KMS-11 (cell line): Measurements from ENCODE around the gene MAST4.

Experiments used
- H2AFZ ChIP-seq: fragments of 200-600 bp; sonication (generic); 2 replicates; pipeline ENCODE4 v1.6.1; 2016; ENCODE audit warnings: antibody characterized with exemption, mixed run types, low read depth
- H3K27ac ChIP-seq: fragments of 200-600 bp; sonication (generic); 2 replicates; pipeline ENCODE4 v1.6.1; 2016; ENCODE audit warnings: mild to moderate bottlenecking, mixed run types
- H3K27me3 ChIP-seq: fragments of 200-600 bp; sonication (generic); 2 replicates; pipeline ENCODE4 v1.6.1; 2017; ENCODE audit warnings: mild to moderate bottlenecking, low read depth, mixed run types, moderate library complexity; ENCODE audit not compliant: insufficient read depth
- H3K36me3 ChIP-seq: fragments of 200-600 bp; sonication (generic); 2 replicates; pipeline ENCODE4 v1.6.1; 2017; ENCODE audit warnings: mild to moderate bottlenecking, mixed run types; ENCODE audit not compliant: insufficient read depth
- H3K4me1 ChIP-seq: fragments of 200-600 bp; sonication (generic); 2 replicates; pipeline ENCODE4 v1.6.1; 2016; ENCODE audit warnings: mild to moderate bottlenecking, low read depth, mixed run types; ENCODE audit not compliant: poor library complexity, severe bottlenecking
- H3K4me2 ChIP-seq: fragments of 200-600 bp; sonication (generic); 2 replicates; pipeline ENCODE4 v1.7.0; 2016; ENCODE audit warnings: mild to moderate bottlenecking, mixed run types
- H3K4me3 ChIP-seq: fragments of 200-600 bp; sonication (generic); IDR thresholded peaks from 2 replicates; pipeline ENCODE4 v1.6.1; 2017; ENCODE audit warnings: low read depth, low read length, mixed read lengths; ENCODE audit not compliant: insufficient read depth
- H3K79me2 ChIP-seq: fragments of 200-600 bp; sonication (generic); 2 replicates; pipeline ENCODE4 v1.6.1; 2016; ENCODE audit warnings: low read depth, mixed run types; ENCODE audit not compliant: insufficient read depth
- H3K9ac ChIP-seq: fragments of 200-600 bp; sonication (generic); 2 replicates; pipeline ENCODE4 v1.6.1; 2016; ENCODE audit warnings: mild to moderate bottlenecking, mixed run types
- H4K20me1 ChIP-seq: fragments of 200-600 bp; sonication (generic); 2 replicates; pipeline ENCODE4 v1.6.1; 2016; ENCODE audit warnings: mild to moderate bottlenecking, mixed run types; ENCODE audit not compliant: insufficient read depth
- TF ChIP-seq, protein P1 (sequence below): fragments of 200-600 bp; sonication (generic); conservative IDR thresholded peaks from 2 replicates; pipeline ENCODE4 v1.6.1; 2017; ENCODE audit warnings: low read depth, mild to moderate bottlenecking, antibody characterized with exemption, low read length, moderate library complexity, mixed read lengths

Gene MAST4

DNA sequence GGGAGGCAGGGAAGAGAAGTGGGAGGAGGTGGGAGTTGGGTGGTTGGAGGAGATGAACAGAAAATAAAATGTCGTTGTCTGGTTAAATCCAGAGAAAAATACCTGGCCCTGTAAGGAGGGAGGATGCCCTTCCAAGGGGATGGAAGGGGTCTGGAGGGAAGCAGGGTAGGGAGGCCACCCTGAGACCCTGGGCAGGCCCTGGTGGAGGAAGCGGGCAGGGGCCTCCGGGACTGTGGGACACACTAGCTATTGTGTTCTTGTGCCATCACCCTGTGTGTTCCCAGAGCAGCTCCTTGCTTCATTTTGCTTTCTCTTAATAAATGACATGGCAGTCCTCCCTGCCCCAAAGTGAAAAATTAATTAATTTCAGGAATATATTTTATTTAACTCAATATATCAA, 612.2 kb downstream of the MAST4 start:
- Histone ChIP-seq H2AFZ (no peak overlapping the region), H3K4me1 (peaks cover 58% of the 10 kb centered on the region), H3K9ac (no peak overlapping the region), H4K20me1 (no peaks in the 10 kb centered on the region), H3K27me3 (no peaks in the 10 kb centered on the region), H3K27ac (no peak overlapping the region), H3K36me3 (no peaks in the 10 kb centered on the region), H3K4me3 (no peak overlapping the region), H3K79me2 (no peaks in the 10 kb centered on the region), H3K4me2 (0 out of 2 replicates have a peak overlapping the region, but pooled peaks have one; percentile 8)
- TF ChIP-seq, protein P1, sequence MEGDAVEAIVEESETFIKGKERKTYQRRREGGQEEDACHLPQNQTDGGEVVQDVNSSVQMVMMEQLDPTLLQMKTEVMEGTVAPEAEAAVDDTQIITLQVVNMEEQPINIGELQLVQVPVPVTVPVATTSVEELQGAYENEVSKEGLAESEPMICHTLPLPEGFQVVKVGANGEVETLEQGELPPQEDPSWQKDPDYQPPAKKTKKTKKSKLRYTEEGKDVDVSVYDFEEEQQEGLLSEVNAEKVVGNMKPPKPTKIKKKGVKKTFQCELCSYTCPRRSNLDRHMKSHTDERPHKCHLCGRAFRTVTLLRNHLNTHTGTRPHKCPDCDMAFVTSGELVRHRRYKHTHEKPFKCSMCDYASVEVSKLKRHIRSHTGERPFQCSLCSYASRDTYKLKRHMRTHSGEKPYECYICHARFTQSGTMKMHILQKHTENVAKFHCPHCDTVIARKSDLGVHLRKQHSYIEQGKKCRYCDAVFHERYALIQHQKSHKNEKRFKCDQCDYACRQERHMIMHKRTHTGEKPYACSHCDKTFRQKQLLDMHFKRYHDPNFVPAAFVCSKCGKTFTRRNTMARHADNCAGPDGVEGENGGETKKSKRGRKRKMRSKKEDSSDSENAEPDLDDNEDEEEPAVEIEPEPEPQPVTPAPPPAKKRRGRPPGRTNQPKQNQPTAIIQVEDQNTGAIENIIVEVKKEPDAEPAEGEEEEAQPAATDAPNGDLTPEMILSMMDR: no peak

DNA sequence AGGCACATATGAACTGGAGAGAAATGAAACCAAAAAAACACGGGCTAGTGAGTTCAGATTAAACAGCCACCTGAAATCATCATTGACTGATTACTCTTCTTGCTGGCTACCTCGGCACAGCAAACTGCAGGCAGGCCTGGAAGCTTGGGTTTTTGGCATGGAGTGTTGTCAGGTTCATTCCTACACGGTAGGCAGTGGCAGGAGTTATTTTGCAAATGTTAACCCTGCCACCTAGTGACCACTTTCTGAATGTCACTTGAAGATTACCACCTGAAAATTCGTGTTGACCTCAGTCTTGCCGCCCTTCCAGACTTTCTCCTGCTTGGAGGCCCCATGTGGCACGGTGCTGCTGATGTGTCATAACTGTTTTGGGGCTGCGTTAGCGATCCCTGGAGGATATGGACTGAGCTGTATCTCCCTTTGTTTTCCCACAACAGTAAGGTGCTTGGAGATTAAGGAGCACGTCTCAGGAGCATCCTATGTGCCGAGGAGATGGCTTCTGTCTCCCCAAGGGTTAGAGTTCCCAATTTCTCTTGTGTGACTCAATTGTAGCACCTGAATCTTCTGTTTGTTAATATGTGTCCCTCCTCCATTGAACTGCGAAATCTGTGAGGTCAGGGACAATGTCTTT, 613.1 kb downstream of the MAST4 start:
- Histone ChIP-seq H3K9ac (no peak overlapping the region), H2AFZ (peak overlapping the region; percentile 18), H3K4me1 (peaks cover 51% of the 10 kb centered on the region), H3K27ac (no peak overlapping the region), H3K4me3 (no peak overlapping the region), H3K79me2 (no peaks in the 10 kb centered on the region), H4K20me1 (no peaks in the 10 kb centered on the region), H3K4me2 (peak overlapping the region; percentile 8), H3K36me3 (no peaks in the 10 kb centered on the region), H3K27me3 (no peaks in the 10 kb centered on the region)
- TF ChIP-seq, protein P1: peak; percentile 88

DNA sequence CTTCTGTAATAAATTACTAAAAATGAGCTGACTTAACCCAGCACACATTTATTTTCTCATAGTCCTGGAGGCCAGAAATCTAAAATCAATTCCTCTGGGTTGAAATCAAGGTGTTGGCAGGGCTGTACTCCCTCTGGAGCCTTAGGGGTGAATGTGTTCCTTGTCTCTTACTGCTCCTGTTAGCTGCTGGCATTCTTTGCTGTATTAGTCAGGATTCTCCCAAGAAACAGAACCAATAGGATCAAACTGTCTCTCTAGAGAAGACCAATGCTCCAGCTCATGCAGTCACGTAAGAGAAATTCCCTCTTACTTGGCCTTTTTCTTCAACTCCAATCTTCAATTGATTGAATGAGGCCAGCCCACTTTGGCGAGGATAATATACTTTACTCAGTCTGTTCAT, 615.7 kb downstream of the MAST4 start:
- H3K4me3 ChIP-seq: no peak overlapping the region
- peaks cover 31% of the 10 kb centered on the region for H3K4me1 ChIP-seq
- no peaks in the 10 kb centered on the region for H4K20me1 ChIP-seq
- H2AFZ ChIP-seq: no peak overlapping the region
- H3K27me3 ChIP-seq: no peaks in the 10 kb centered on the region
- no peak overlapping the region for H3K4me2 ChIP-seq
- H3K27ac ChIP-seq: no peak overlapping the region
- no peaks in the 10 kb centered on the region for H3K36me3 ChIP-seq
- H3K9ac ChIP-seq: no peak overlapping the region
- H3K79me2 ChIP-seq: no peaks in the 10 kb centered on the region
- TF ChIP-seq, protein P1: no peak

DNA sequence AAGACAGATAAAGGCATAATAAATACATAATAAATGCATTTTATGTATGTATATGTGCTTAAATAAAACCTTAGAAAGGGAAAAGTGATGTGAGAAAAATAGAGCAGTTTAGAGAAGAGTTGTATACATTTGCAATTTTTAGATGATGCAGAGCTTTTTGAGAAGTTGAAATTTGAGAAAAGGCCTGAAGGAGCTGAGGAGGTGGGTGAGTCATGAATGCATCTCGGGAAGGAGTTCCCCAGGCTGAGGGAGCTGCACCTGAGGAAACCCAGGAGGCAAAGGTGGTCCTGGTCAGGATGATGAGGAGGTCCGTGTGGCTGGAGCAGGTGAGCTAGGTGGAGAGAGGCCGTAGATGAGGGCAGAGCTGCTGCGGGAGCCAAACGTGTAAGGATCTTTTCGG, 617.8 kb downstream of the MAST4 start:
- no peak overlapping the region for H3K4me2 ChIP-seq
- H2AFZ ChIP-seq: no peak overlapping the region
- TF ChIP-seq, protein P1: no peak
- H3K9ac ChIP-seq: no peak overlapping the region
- H3K36me3 ChIP-seq: no peaks in the 10 kb centered on the region
- H3K4me3 ChIP-seq: no peak overlapping the region
- peaks cover 10% of the 10 kb centered on the region for H3K4me1 ChIP-seq
- no peaks in the 10 kb centered on the region for H4K20me1 ChIP-seq
- no peaks in the 10 kb centered on the region for H3K27me3 ChIP-seq
- no peak overlapping the region for H3K27ac ChIP-seq
- no peaks in the 10 kb centered on the region for H3K79me2 ChIP-seq
